ENCODE data around the gene GRIN3A. TPM values are rescaled to one million over a fixed set of nuclear protein-coding genes. Genes with fewer than 3 reads are reported as not detected.
A peak's percentile ranks its signal among the peaks of the same experiment; 100 is the strongest.

Gene GRIN3A
- total RNA-seq, 2 experiments from 2014 or later, result not detected

GRCh38 chr9:101618698-101619097 is 119.7 kb downstream of the GRIN3A start:
- ChIA-PET CTCF (no interaction called here), POLR2A (no interaction called here)
- H3K4me3 Mint-ChIP-seq, result no peak overlapping the region
- no peak for TF ChIP-seq CTCF (IDR thresholded peaks at IDR 0.05)
- H3K36me3 Mint-ChIP-seq (ENCODE audit: low read depth), result no peaks in the 10 kb centered on the region
- intact Hi-C loops (cut with micrococcal nuclease), result no loop called here
- no peaks in the 10 kb centered on the region for H3K4me1 Mint-ChIP-seq (ENCODE audit: low read depth)
- DNase-seq (no peak), ATAC-seq (no peak)
- H3K9me3 Mint-ChIP-seq, result no peaks in the 10 kb centered on the region
- H3K27me3 Mint-ChIP-seq, result peaks cover 3% of the 10 kb centered on the region
- no peak overlapping the region for H3K27ac Mint-ChIP-seq

GRCh38 chr9:101605547-101605946 is 132.9 kb downstream of the GRIN3A start:
- Mint-ChIP-seq H3K4me1 (ENCODE audit: low read depth) (no peaks in the 10 kb centered on the region), H3K27me3 (no peaks in the 10 kb centered on the region), H3K27ac (no peak overlapping the region), H3K9me3 (no peaks in the 10 kb centered on the region), H3K4me3 (no peak overlapping the region), H3K36me3 (ENCODE audit: low read depth) (no peaks in the 10 kb centered on the region)
- ChIA-PET CTCF (no interaction called here), POLR2A (no interaction called here)
- DNase-seq (no peak), ATAC-seq (no peak)
- intact Hi-C loops (cut with micrococcal nuclease), result no loop called here
- no peak for TF ChIP-seq CTCF (IDR thresholded peaks at IDR 0.05)

GRCh38 chr9:101604296-101604695 is 134.2 kb downstream of the GRIN3A start:
- POLR2A ChIA-PET, result no interaction called here
- Mint-ChIP-seq H3K27me3 (no peaks in the 10 kb centered on the region), H3K4me3 (no peak overlapping the region), H3K36me3 (ENCODE audit: low read depth) (no peaks in the 10 kb centered on the region), H3K4me1 (ENCODE audit: low read depth) (no peaks in the 10 kb centered on the region), H3K9me3 (no peaks in the 10 kb centered on the region), H3K27ac (no peak overlapping the region)
- CTCF ChIA-PET, result interaction anchor here (1.4 kb wide), 1 partner anchor 32 kb away, joined by 3 read pairs; no protein-coding TSS in a partner anchor
- TF ChIP-seq CTCF (IDR thresholded peaks at IDR 0.05), result no peak
- intact Hi-C loops (cut with micrococcal nuclease), result loop anchor here (5.0 kb wide), 1 partner anchor 123 kb away; no protein-coding TSS in a partner anchor
- DNase-seq (no peak), ATAC-seq (no peak)

GRCh38 chr9:101601904-101602765 is 136.3 kb downstream of the GRIN3A start:
- no peaks in the 10 kb centered on the region for H3K36me3 Mint-ChIP-seq (ENCODE audit: low read depth)
- H3K9me3 Mint-ChIP-seq, result no peaks in the 10 kb centered on the region
- no peaks in the 10 kb centered on the region for H3K27me3 Mint-ChIP-seq
- ATAC-seq (no peak), DNase-seq (no peak)
- no peaks in the 10 kb centered on the region for H3K4me1 Mint-ChIP-seq (ENCODE audit: low read depth)
- intact Hi-C loops (cut with micrococcal nuclease), result loop anchor here (5.0 kb wide), 1 partner anchor 125 kb away; no protein-coding TSS in a partner anchor
- H3K4me3 Mint-ChIP-seq, result no peak overlapping the region
- TF ChIP-seq CTCF (IDR thresholded peaks at IDR 0.05), result peak; percentile 75
- no peak overlapping the region for H3K27ac Mint-ChIP-seq
- ChIA-PET POLR2A (no interaction called here), CTCF (interaction anchor here (0.5 to 1.6 kb wide), 14 partner anchors 10 to 368 kb away, joined by 3 to 7 read pairs (median 3); no protein-coding TSS in a partner anchor)

- no peak for ATAC-seq
- intact Hi-C loops (cut with micrococcal nuclease), result no loop called here
- Mint-ChIP-seq H3K4me3 (no peak within 1 kb of the TSS), H3K27me3 (no peaks in the 10 kb centered on the region), H3K9me3 (no peaks in the 10 kb centered on the region), H3K36me3 (ENCODE audit: low read depth) (no peaks in the 10 kb centered on the region), H3K4me1 (ENCODE audit: low read depth) (no peaks in the 10 kb centered on the region), H3K27ac (no peak within 1 kb of the TSS)
- TF ChIP-seq CTCF (IDR thresholded peaks at IDR 0.05), result no peak
- no peak for DNase-seq
- POLR2A ChIA-PET, result no interaction called here
- CTCF ChIA-PET, result no interaction called here
These were observed 143.7 kb downstream of the GRIN3A start, which contains the start of gene PPP3R2 for GRCh38 chr9:101594796-101595195. TSS of gene PPP3R2 (minus strand) at chr9:101594969. CDS start at chr9:101594921, 48 bp downstream.
